Raji (cell line): Measurements from ENCODE around the gene LMNTD2.
A peak's percentile ranks its signal among the peaks of the same experiment; 100 is the strongest.

Source experiments
- POLR2A ChIP-seq: IDR thresholded peaks from 2 replicates; pipeline ENCODE4 v1.6.1; 2011; ENCODE audit warnings: low read depth, low read length, control low read depth; ENCODE audit not compliant: insufficient read depth

LMNTD2 gene

DNA sequence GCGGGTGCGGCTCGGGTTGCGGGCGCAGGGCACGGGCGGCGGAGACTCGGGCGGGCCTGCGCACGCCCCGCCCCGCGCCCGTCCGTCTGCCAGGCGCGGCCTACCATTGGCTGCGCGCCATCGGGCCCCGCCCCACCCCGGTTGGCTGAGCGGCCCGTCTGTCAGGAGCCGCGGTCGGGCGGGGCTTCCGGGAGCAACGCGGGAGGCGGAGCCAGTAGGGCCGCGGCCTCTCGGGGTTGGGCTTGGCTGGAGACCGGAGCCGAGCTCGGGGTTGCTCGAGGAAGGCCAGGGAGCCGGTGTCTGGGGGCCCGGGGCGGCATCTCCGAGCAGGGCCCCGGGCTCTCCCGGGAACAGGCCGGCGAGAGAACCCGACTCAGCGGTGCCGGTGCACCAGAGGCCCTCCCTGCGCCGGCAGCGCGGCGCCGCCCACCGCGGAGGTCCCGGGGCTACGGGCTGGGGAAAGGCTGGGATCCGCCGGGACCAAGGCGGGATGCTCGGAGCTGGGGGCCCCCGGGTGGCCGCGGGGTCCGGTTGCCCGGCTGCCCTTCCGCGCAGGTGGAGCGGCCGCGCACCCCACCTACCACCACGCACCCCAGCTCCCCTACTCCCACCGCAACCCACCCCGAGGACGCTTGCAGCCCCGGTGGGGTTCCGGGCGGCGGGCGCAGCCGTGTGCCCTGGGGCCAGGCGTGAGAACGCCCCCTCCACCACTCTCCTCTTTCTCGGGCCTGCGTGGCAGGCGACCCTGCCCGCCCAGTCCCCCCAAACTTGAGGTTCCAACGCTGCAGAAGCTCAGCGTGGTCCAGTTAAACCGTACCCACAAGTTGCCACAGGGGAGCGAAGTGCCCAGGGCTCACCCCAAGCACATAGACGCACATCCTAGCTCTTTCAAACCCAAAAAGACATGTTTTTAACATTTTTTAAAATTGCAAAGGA lies 24.8 kb downstream of the LMNTD2 start, which contains the start of gene HRAS:
Gene HRAS, minus strand, starts transcription at position 58 of the 936 bp plus-strand sequence.
- TF ChIP-seq POLR2A, result peak; percentile 79

DNA sequence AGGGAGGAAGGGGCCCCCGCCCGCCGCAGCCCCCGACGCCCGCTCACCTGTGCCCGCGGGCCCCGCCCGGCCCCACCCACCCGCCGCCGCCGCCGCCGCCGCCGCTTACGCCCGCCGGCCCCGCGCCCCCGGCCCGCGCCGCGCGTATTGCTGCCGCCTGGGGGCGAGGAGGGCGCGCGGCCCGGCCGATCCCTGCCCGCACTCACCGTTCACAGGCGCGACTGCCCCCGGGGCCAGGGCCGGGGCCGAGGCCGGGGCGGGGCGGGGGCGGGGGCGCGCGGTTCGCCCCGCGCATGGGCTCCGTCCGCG lies 25.4 kb downstream of the LMNTD2 start:
- no peak for TF ChIP-seq POLR2A

DNA sequence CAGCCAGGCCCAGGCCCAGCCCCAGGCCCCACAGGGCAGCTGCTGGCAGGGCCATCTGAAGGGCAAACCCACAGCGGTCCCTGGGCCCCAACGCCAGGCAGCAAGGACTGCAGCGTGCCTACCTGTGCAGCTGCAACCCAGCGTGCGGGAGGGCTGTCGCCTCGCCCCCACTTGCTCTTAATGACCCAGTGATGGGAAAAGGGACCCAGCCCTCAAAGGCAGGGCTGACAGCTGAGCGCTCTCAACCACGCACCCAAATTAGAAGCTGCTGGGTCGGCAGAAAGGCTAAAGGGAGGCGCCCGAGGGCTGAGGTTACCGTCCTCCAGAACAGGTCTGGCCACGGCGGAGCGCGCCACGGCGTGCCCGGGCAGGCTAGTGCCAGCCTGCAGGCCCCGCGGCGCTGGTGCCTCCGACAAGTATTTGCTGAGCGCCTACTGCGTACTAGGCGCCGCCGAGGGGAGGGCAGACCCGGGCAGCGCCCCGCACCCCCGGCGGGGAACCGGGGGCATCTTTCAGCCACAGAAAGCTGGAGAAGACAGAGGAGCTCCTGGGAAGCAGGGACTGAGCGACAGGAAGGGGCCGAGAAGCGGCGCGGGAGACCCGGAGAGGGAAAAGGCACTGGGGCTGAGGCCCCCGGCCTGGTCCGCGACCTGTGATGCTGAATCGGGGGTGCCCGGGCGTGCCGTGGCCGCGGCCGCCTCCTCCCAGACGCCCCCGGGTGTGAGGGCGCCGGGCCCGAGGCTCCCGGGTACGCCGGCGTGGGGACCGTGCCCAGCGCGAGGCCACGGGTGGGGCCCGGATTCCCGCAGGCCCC lies 25.9 kb downstream of the LMNTD2 start:
- no peak for TF ChIP-seq POLR2A

DNA sequence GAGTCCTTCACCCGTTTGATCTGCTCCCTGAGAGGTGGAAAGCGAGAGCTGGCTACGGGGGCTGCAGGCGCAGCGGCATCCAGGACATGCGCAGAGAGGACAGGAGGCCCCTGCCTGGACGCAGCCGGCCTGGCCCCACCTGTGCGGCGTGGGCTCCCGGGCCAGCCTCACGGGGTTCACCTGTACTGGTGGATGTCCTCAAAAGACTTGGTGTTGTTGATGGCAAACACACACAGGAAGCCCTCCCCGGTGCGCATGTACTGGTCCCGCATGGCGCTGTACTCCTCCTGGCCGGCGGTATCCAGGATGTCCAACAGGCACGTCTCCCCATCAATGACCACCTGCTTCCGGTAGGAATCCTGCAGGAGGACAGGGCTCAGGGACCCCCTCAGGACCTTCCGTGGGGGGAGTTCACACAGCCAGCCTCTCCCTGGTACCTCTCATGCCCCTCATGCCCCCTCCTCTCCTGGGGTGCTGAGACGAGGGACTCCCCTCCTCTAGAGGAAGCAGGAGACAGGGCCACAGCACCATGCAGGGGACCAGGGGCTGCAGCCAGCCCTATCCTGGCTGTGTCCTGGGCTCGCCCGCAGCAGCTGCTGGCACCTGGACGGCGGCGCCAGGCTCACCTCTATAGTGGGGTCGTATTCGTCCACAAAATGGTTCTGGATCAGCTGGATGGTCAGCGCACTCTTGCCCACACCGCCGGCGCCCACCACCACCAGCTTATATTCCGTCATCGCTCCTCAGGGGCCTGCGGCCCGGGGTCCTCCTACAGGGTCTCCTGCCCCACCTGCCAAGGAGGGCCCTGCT lies 26.7 kb downstream of the LMNTD2 start:
- TF ChIP-seq POLR2A, result no peak

DNA sequence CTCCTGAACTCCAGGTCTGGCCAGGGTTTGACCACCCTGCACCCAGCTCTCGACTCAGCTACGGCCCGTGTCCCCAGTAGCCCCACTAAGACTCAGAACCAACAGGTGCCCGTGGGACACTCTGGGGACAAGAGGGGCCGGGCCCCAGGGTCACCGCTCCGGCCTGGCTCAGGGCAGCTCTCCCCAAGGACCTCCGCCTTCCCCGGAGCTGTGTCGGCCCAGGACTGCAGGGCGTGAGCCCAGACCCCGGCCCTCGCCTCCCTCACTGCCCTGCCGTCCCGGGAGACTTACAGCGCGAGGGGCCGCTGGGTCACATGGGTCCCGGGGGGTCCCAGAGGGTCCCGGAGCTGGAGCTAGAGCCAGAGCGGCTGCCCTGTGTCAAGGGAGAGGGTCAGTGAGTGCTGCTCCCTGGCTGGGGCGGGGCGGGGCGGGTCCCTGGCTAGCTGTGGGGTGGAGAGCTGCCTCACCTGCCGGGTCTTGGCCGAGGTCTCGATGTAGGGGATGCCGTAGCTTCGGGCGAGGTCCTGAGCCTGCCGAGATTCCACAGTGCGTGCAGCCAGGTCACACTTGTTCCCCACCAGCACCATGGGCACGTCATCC lies 27.5 kb downstream of the LMNTD2 start:
- no peak for TF ChIP-seq POLR2A

DNA sequence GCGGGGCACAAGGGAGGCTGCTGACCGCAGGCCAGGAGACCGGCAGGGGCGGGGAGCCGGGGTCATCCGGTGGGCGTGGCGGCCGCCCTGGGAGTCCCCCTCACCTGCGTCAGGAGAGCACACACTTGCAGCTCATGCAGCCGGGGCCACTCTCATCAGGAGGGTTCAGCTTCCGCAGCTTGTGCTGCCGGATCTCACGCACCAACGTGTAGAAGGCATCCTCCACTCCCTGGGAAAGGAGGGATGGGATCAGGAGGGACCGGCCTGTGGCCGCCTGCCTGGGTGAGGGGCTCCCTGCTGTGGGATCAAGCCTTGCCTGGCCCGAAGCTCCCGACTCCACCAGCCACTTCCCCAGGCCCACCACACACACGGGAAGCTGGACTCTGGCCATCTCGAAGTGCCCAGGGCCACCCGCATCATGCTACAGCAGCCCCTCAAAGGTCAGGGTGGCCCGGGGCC lies 28.0 kb downstream of the LMNTD2 start:
- TF ChIP-seq POLR2A, result no peak

DNA sequence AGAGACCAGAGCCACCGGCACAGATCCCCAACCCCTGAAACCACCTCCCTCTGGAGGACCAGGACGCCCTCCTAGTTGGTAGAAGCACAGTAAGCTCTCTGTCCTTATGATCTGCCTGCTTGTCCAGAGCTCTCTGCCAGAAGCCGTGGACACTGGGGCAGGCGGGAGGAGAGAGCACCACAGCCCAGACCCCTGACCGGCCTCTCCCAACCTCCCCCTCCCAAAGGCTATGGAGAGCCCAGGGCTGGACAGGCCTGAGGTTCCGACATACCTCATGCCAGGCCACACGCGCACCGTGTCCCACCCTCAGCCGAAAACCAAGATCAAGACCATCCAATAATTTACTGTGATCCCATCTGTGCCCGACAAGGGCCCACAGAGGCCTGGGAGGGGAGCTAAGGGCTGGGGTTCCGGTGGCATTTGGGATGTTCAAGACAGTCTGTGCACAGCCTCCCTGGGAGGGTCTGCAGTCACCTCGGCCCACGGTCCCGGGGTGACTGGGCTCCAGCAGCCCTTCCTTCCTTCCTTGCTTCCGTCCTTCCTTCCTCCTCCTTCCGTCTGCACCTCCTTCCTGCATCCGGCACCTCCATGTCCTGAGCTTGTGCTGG lies 28.5 kb downstream of the LMNTD2 start:
- no peak for TF ChIP-seq POLR2A

DNA sequence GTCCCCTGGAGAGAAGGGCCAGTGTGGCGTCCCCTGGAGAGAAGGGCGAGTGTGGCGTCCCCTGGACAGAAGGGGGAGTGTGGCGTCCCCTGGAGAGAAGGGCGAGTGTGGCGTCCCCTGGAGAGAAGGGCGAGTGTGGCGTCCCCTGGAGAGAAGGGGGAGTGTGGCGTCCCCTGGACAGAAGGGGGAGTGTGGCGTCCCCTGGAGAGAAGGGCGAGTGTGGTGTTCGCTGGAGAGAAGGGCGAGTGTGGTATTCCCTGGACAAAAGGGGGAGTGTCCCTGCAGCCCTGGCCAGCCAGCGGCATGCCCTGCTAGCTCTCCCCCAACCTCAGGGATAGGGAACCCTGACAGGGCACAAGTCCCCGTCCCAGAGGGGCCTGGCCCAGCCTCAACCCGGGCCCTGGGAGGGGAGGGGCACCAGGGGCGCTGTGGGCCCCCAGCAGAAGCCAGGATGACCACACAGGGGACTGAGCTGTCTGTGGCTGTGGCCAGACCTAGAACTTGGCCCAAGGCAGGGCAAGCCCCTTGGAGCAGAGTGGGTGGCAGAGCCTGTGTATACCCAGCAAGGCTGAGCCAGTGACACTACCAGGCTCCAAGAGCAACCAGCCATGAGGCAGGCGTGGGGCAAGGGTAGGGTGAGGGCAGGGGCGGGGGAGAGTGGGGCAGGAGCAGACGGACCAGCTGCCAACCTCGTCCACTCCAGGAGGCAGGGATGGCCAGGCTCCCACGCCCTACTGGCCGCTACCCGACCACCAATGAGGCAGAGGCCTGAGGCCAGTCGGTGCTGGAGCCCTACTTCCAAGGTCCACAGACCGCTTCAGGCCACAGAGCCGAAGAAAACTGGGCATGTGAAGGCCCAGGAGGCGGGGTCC lies 29.3 kb downstream of the LMNTD2 start:
- no peak for TF ChIP-seq POLR2A

DNA sequence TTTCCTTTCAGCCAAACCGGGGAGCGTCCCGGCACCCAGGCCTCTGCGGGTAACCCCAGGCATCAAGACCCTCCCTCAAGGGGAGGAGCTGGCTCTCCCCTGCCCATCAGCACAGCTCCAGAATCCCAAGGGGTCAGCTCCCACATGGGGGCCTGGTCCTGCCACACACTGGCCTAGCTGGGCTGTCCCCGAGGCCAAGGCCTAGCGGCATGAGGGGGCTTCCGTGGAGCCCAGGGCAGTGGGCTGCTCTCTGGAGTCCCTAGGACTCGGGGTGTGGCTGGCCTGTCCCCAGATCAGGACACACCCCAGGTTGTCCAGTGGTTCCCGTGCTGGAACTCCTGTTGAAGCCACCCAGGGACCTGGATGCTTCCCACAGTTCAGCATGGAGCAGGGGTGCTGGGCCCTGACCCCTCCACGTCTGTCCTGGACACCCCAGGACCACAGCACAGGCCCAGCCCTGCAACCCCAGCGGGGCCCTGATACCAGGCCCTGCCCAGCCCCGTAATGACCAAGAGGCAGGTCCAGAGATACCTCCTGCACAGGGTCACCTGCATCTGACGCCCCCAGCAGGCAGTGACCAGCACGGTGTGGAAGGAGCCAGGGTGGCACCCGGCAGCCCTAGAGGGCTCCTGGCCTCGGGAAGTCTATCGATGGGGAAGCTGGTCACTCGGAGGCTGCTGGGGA lies 30.7 kb downstream of the LMNTD2 start:
- no peak for TF ChIP-seq POLR2A

DNA sequence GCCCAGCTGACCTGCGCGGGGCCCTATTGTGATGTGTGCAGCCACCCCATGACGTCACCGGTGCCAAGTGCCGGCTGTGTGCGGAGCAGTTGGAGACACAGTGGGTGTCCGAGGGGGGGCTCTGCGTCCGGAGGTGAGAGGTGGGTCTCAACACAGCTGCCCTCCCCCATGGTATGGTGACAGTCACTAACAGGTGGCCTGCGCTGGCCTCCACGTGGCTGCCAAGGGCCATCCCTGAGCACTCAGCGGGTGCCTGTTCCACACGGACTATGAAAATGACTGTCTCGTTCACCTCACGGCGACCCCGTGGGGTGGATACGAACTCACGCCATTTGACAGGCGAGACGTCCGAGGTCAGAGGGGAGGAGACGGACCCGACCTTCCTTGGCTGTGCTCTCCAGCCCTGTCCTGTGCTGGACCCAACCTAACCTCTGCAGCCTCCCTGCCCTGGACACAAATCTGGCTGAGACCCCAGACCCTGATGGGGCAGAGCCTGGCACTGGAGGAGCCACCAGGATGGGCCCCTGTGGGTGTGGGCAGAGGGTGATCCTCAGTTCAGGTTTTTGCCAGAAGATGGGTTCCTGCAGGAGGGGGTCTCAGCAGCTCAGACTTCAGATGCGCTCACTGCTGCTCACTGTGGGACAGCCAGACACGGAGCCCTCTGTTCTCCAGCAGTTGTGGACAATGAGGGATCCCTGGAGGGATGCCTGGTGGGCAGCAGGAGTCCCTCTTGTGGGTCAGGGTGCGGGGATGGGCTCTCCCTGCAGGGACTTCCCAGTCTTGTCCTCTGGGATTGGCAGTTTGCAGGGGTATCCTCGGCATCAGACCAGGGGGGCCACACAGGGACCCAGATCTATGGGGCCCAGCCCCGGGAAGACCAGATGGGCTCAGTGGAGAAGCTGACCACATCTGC lies 31.5 kb downstream of the LMNTD2 start:
- no peak for TF ChIP-seq POLR2A

DNA sequence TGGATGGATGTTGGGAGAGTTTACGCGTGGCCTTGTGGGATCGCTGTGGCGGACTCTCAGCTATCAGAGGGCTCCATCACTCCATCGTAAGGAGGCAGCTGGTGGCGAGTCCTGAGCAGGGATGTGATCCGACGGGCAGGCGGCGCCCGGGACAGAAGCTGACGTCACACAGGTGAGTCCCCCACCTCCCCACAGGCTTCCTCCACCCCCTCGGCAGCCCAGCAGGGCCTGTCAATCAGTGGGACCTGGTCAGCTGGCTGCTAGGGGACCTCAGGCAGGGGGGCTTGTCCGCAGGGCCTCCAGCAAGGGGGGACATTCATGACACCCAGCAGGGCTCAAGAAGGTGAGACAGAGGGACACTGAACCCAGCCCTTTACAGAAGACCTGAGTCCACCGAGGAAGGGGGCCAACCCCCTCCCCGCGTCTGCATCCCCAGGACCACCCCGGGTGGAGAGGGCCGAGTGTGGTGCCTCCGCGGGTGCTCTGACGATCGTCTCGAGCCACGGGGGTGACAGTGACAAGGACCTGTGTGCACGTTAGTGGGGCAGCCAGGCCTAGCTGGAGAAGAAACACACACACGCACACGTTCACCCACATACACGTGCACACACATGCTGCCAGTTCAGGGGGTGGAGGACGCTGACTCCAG lies 32.2 kb downstream of the LMNTD2 start:
- TF ChIP-seq POLR2A, result no peak

DNA sequence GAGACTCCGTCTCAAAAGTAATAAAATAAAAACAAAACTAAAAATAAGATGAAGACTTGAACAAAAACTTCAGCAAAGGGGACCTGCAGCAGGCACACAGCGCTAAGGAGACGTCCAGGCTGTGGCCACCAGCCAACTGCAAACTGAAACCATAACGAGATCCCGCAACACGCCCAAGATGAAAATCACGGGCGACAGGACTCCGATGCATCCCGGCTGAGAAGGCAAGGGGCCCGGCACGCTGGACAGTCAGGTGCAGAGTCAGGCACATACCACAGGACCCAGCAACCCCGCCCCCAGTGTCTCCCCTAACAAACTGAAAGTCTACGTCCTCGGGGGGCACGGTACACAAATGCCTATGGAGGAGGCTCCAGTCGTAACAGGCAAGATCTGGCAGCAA lies 34.3 kb downstream of the LMNTD2 start:
- no peak for TF ChIP-seq POLR2A
